KG1 (cell line): ENCODE data around the gene OGFOD3.
"Not testable (repeated sequence)": the region's sequence is repeated elsewhere in the genome, so short reads cannot be mapped to it uniquely, and the experiment has no call there.

ENCODE experiments used
- DNase-seq: peaks from one replicate; lab custom pipeline; 2025; lab: John Stamatoyannopoulos, UW

The OGFOD3 gene

DNA sequence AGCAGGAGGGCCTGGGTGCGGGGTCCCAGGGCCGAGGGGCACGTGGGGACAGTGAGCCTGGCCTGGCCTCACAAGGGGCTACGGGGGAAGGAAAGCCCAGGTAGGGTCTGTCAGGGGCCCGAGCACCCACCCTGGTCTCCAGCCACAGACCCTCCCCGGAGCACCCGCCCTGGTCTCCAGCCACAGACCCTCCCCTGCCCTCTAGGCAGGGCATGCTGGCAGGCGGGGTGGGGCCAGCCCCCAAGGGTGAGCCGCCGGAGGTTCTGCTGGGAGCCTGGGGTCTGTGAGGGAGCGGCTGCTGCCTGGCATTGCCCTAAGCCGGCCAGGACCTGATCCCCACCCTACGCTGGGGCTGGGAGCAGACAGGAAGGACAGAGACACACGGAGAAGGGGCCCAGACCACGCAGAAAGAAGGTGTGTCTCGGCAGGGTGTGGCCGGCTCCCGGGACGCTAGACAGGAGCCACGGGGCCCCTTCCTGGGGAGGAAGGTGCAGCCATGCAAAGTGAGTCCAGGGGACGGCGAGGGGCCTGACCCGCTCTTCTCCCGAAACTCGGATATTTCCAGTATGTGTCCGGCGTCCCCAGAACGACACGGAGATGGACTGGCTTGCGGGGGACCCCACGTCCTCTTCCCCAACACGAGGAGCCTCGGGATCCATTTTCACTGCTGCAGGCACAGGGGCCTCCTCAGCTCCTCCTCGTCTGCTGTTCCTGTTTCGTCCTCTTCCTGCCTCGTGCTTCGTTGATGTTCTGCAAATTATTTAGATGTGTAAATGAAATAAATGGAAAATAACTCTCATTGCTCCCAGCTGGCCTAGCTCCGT, 31.3 kb downstream of the OGFOD3 start:
- no peak for DNase-seq

GRCh38 chr17:82386255-82386831, 32.0 kb downstream of the OGFOD3 start:
- no peak for DNase-seq

GRCh38 chr17:82385559-82386254, 32.7 kb downstream of the OGFOD3 start:
- no peak for DNase-seq

DNA sequence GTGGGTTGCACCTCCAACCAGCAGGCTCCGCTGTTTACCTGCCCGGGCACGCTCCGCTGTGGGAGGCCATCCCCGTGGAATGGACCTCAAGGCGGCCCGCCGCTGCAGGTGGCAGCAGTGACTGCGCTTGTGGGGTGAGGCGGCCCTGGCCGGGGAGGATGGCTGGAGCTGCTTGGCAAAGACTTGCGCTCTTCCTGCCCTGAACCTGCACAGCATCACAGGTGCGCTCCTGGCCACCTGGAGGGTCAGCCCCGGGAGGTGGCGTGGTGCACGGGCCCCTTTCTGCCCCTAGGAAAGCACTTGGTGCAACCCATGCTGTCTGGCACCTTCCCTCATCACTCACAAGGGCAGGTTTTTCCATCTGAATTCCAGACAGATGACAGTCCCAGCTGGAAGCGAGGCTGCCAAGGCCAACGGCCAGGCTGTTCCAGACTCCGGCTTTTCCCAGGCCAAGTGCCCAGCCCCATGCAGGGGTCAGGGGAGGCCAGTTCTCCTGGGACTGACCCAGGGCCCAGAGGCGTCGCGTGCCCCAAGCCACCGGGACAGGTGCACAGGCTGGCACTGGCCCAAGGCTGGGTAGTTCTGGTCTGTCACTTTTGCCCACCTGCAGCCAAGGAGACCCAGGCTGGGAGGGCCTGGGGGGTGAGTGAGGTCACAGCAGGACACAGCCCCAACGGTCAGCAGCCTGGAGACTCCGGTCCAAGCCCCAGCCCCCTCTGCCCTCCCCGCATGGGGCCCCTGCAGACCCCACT, 33.5 kb downstream of the OGFOD3 start:
- no peak for DNase-seq

DNA sequence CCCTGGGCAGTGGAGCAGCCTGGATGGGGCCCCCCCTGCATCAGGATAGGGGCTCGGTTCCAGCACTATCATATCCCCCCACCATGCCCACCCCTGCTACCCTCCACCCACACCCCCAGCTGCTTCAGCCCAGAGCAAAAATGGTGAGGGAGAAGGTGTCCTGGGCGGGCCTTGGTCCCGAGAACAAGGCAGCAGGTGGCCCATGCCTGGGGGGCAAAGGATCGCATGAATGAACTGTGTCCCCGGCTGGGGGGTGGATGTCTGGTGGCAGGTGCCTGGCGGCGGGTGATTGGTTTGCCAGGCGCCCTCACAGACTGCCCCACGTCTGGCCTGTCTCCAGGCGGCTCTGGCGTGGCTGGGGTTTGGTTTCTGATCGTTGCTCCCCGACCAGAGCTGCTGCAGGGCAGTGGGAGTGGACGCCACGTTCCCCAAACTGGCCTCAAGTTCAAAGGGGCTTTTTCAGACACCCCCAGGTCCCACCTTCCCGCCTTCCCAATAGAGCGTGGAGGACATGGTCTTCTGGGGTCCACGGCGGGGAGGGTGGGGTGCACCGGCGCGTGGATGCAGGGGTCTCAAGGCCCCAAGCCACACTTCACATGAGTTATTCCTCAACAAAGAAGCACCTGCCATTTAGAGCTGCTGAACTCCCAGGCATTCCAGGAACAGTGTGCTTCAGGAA, 34.2 kb downstream of the OGFOD3 start:
- DNase-seq: no peak

- DNase-seq: no peak
Observed at GRCh38 chr17:82383411-82383810, 35.0 kb downstream of the OGFOD3 start.

DNA sequence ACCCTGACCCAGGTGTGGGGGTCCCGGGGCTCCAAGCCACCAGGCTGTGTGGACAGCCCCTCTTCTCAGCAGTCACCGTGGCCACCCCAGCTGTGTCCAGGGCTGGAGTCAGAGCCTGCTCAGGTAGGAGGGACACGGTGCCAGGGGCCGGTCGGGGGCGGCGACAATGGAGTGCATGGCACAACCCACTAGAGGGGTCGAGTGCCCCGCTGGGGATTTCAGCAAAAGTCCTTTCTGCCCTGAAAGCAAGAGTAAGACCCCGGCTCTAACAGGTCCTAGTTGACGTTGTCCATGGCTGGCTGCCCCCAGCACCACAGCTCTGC, 35.5 kb downstream of the OGFOD3 start:
- DNase-seq: no peak

- DNase-seq: not testable (repeated sequence)
Observed at GRCh38 chr17:82382220-82382932, 36.0 kb downstream of the OGFOD3 start.

- not testable (repeated sequence) for DNase-seq
Observed at GRCh38 chr17:82381703-82382009, 36.7 kb downstream of the OGFOD3 start.

DNA sequence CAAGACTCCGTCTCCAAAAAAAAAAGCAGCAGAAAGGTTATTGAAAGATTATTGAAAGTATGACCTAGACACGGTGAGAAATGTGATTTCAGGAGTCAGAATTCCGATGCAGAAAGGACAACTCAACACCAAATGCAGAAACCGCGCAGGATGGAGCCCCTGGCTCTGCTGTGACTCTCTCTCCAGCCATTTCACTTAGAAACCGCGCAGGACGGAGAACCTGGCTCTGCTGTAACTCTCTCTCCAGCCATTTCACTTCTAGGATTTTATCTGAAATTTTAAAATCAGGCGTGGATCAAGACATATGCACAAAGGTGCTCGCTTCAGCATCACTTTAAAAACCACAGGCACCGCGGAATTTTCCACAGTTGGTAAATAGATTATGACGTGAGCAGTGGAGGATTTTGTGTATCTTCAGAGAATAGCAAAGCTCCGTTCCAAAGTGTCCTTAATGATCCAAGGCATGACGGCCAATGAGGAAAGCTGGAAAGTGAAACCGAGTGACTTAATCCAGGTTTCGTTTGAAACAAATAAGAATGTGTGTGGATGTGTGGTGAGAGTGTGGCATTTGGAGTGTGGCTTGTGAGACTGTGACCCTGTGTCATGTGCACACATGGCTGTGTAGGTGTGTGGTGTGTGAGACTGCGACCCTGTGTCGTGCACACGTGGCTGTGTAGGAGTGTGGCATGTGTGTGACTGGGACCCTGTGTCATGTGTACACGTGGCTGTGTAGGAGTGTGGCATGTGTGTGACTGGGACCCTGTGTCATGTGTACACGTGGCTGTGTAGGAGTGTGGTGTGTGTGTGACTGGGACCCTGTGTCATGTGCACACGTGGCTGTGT, 37.3 kb downstream of the OGFOD3 start:
- no peak for DNase-seq

GRCh38 chr17:82378741-82379021, 39.7 kb downstream of the OGFOD3 start:
- no peak for DNase-seq

GRCh38 chr17:82377924-82378740, 40.3 kb downstream of the OGFOD3 start:
- no peak for DNase-seq

DNA sequence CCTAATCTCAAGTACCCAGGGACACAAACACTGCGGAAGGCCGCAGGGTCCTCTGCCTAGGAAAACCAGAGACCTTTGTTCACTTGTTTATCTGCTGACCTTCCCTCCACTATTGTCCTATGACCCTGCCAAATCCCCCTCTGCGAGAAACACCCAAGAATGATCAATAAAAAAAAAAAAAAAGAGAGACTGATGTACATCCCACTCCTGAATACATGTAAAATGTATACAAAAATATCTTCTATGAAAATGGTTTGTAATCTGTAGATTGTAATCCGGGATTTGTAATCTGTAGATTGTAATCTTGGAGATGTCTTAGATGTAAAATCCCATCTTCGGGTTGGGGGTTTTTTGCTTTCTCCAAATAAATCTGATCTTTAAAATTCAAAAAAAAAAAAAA, 41.1 kb downstream of the OGFOD3 start:
- not testable (repeated sequence) for DNase-seq

- DNase-seq: no peak
Observed at GRCh38 chr17:82376042-82376730, 42.2 kb downstream of the OGFOD3 start.

DNA sequence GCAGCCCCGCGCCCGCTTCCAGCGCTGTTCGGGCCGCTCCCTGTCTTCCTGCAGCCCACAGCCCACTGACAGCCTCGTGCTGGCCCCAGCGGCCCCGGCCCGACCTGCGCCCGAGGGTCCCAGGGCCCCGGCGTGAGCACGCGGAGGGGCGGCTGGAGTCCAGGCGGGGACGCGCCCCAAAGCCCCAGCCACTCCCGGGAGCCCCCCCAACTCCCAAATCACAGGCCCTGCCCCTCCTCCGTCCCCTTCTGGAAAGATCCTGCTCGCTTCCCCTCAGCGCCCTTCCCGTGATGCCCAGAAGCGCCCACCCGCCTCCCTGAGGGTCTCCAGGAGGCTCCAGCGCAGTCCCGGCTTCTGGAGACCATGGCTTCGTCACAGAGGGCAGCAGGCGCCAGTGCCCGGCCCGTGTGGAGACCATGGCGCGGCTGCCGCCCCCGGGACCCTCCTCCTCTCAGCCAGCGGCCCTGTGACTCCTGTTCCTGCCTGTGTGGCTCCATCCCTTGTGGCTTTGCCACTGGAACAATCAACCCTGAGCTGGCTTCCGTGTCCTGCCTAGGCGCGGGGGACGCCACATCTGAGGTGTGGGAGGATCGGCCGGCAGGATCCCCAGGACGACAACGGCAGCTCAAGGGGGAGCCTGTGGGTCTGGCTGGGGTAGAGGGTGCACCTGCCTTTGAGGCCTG, 42.9 kb downstream of the OGFOD3 start:
- DNase-seq: no peak

DNA sequence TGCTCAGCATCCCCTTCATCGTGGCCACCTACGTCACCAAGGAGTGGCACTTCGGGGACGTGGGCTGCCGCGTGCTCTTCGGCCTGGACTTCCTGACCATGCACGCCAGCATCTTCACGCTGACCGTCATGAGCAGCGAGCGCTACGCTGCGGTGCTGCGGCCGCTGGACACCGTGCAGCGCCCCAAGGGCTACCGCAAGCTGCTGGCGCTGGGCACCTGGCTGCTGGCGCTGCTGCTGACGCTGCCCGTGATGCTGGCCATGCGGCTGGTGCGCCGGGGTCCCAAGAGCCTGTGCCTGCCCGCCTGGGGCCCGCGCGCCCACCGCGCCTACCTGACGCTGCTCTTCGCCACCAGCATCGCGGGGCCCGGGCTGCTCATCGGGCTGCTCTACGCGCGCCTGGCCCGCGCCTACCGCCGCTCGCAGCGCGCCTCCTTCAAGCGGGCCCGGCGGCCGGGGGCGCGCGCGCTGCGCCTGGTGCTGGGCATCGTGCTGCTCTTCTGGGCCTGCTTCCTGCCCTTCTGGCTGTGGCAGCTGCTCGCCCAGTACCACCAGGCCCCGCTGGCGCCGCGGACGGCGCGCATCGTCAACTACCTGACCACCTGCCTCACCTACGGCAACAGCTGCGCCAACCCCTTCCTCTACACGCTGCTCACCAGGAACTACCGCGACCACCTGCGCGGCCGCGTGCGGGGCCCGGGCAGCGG, 43.6 kb downstream of the OGFOD3 start:
- DNase-seq: no peak

GRCh38 chr17:82373731-82374625, 44.4 kb downstream of the OGFOD3 start:
- no peak for DNase-seq
